ENCODE measurements around the gene SDCCAG8.

DNA sequence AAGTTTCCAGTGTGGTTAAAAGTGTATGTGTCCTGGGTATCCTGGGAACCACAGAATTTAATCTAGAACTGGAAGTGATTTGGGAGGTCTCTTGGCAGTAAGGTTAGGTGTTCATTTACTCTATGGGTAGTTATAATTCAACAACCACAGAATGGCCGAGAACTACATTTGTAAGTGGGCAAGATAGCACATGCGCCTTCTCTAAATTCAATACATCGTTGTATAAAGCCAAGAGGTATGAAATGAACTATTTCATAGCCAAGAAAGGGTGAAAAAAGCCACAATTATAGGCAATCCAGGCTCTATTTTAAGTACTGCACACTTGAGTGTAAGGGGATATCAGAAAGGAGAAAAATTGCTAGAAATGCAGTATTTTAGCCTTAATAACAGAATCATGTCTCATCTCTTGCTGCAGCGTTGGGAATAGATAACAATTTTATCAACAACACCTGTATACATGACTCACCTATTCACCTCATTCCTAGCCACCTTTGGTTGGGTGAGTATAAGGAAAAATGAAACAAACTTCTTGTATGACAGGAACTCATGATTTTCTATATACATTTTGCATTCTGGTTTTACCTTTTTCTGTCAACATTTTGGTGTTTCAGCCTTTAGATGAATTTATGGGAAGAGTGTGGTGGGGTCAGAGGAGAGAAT is 4.5 kb downstream of the SDCCAG8 start:
- TF ChIP-seq, protein P1, sequence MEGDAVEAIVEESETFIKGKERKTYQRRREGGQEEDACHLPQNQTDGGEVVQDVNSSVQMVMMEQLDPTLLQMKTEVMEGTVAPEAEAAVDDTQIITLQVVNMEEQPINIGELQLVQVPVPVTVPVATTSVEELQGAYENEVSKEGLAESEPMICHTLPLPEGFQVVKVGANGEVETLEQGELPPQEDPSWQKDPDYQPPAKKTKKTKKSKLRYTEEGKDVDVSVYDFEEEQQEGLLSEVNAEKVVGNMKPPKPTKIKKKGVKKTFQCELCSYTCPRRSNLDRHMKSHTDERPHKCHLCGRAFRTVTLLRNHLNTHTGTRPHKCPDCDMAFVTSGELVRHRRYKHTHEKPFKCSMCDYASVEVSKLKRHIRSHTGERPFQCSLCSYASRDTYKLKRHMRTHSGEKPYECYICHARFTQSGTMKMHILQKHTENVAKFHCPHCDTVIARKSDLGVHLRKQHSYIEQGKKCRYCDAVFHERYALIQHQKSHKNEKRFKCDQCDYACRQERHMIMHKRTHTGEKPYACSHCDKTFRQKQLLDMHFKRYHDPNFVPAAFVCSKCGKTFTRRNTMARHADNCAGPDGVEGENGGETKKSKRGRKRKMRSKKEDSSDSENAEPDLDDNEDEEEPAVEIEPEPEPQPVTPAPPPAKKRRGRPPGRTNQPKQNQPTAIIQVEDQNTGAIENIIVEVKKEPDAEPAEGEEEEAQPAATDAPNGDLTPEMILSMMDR (IDR thresholded peaks at IDR 0.05; ENCODE audit: poor library complexity), result no peak
- no peak for TF ChIP-seq EZH2 (IDR thresholded peaks at IDR 0.05; ENCODE audit: borderline replicate concordance)
- no peak for TF ChIP-seq EZH2phosphoT487 (IDR thresholded peaks at IDR 0.05; ENCODE audit: low read depth, severe bottlenecking, unreplicated experiment)
